Measurements from ENCODE around the gene SMIM38.

Gene SMIM38

GRCh38 chr11:69162505-69162904, 6.8 kb downstream of the SMIM38 start:
- no peak for TF ChIP-seq TAF1 (IDR thresholded peaks at IDR 0.05; ENCODE audit: borderline replicate concordance, insufficient read depth, low read length)
- TF ChIP-seq, protein P1, sequence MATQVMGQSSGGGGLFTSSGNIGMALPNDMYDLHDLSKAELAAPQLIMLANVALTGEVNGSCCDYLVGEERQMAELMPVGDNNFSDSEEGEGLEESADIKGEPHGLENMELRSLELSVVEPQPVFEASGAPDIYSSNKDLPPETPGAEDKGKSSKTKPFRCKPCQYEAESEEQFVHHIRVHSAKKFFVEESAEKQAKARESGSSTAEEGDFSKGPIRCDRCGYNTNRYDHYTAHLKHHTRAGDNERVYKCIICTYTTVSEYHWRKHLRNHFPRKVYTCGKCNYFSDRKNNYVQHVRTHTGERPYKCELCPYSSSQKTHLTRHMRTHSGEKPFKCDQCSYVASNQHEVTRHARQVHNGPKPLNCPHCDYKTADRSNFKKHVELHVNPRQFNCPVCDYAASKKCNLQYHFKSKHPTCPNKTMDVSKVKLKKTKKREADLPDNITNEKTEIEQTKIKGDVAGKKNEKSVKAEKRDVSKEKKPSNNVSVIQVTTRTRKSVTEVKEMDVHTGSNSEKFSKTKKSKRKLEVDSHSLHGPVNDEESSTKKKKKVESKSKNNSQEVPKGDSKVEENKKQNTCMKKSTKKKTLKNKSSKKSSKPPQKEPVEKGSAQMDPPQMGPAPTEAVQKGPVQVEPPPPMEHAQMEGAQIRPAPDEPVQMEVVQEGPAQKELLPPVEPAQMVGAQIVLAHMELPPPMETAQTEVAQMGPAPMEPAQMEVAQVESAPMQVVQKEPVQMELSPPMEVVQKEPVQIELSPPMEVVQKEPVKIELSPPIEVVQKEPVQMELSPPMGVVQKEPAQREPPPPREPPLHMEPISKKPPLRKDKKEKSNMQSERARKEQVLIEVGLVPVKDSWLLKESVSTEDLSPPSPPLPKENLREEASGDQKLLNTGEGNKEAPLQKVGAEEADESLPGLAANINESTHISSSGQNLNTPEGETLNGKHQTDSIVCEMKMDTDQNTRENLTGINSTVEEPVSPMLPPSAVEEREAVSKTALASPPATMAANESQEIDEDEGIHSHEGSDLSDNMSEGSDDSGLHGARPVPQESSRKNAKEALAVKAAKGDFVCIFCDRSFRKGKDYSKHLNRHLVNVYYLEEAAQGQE (IDR thresholded peaks at IDR 0.05; ENCODE audit: insufficient read depth in 1 of 2, low read depth in 2 of 2, low read length in 2 of 2) = no peak
- TF ChIP-seq POLR2AphosphoS5 (IDR thresholded peaks at IDR 0.05; ENCODE audit: low read depth, low read length) = no peak

GRCh38 chr11:69163842-69164241, 8.1 kb downstream of the SMIM38 start:
- TF ChIP-seq POLR2AphosphoS5 (IDR thresholded peaks at IDR 0.05; ENCODE audit: low read depth, low read length) = no peak
- TF ChIP-seq, protein P1 (IDR thresholded peaks at IDR 0.05; ENCODE audit: insufficient read depth in 1 of 2, low read depth in 2 of 2, low read length in 2 of 2) = no peak
- no peak for TF ChIP-seq FOXP2 (optimal IDR thresholded peaks at IDR 0.05; ENCODE audit: borderline replicate concordance, extremely low read depth, extremely low read length, insufficient read depth)
- TF ChIP-seq SIN3A (IDR thresholded peaks at IDR 0.05; ENCODE audit: borderline replicate concordance, insufficient read depth, low read length) = no peak
- no peak for TF ChIP-seq TAF1 (IDR thresholded peaks at IDR 0.05; ENCODE audit: borderline replicate concordance, insufficient read depth, low read length)

- TF ChIP-seq POLR2AphosphoS5 (IDR thresholded peaks at IDR 0.05; ENCODE audit: low read depth, low read length) (no peak), SIN3A (IDR thresholded peaks at IDR 0.05; ENCODE audit: borderline replicate concordance, insufficient read depth, low read length) (no peak), TAF1 (IDR thresholded peaks at IDR 0.05; ENCODE audit: borderline replicate concordance, insufficient read depth, low read length) (no peak), FOXP2 (optimal IDR thresholded peaks at IDR 0.05; ENCODE audit: borderline replicate concordance, extremely low read depth, extremely low read length, insufficient read depth) (no peak)
- TF ChIP-seq, protein P1 (IDR thresholded peaks at IDR 0.05; ENCODE audit: insufficient read depth in 1 of 2, low read depth in 2 of 2, low read length in 2 of 2) = no peak
Measured at GRCh38 chr11:69164824-69165223, 9.1 kb downstream of the SMIM38 start.

DNA sequence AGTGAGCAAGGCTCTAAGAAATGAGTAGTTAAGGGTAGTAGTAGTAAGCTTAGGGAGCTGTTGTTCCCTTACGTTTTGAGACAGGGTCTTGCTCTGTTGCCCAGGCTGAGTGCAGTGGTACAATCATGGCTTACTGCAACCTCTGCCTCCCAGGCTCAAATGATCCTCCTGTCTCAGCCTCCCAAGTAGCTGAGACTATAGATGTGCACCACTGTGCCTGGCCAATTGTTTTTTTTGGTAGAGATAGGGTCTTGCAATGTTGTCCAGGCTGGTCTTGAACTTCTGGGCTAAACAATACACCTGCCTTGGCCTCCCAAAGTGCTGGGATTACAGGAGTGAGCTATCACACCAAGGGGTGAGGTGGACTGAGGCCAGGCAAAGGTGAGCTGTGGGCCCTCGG, 10.0 kb downstream of the SMIM38 start:
- no peak for TF ChIP-seq TAF1 (IDR thresholded peaks at IDR 0.05; ENCODE audit: borderline replicate concordance, insufficient read depth, low read length)
- TF ChIP-seq FOXP2 (optimal IDR thresholded peaks at IDR 0.05; ENCODE audit: borderline replicate concordance, extremely low read depth, extremely low read length, insufficient read depth) = no peak
- TF ChIP-seq SIN3A (IDR thresholded peaks at IDR 0.05; ENCODE audit: borderline replicate concordance, insufficient read depth, low read length) = no peak

- TF ChIP-seq, protein P1 (IDR thresholded peaks at IDR 0.05; ENCODE audit: insufficient read depth in 1 of 2, low read depth in 2 of 2, low read length in 2 of 2) = no peak
- TF ChIP-seq TAF1 (IDR thresholded peaks at IDR 0.05; ENCODE audit: borderline replicate concordance, insufficient read depth, low read length) = no peak
- TF ChIP-seq SIN3A (IDR thresholded peaks at IDR 0.05; ENCODE audit: borderline replicate concordance, insufficient read depth, low read length) = no peak
- no peak for TF ChIP-seq FOXP2 (optimal IDR thresholded peaks at IDR 0.05; ENCODE audit: borderline replicate concordance, extremely low read depth, extremely low read length, insufficient read depth)
- TF ChIP-seq POLR2AphosphoS5 (IDR thresholded peaks at IDR 0.05; ENCODE audit: low read depth, low read length) = no peak
Measured at GRCh38 chr11:69166218-69167115, 10.7 kb downstream of the SMIM38 start.

Data from PFSK-1 (cell line).